ENCODE results near the gene DNAJC17.

Gene DNAJC17

GRCh38 chr15:40823572-40824343, 16.5 kb upstream of the DNAJC17 start:
- no peak for DNase-seq (ENCODE audit: low read depth)
- in situ Hi-C loops (cut with HindIII; ENCODE audit: low sequenced_read_pairs) = no loop called here
- no peak overlapping the region for H3K4me3 ChIP-seq (ENCODE audit: low read depth, low read length)
- TF ChIP-seq CTCF (IDR thresholded peaks at IDR 0.05; ENCODE audit: low read depth, low read length, missing control alignments) = no peak

- no peak for DNase-seq (ENCODE audit: low read depth)
- in situ Hi-C loops (cut with HindIII; ENCODE audit: low sequenced_read_pairs) = no loop called here
- TF ChIP-seq CTCF (IDR thresholded peaks at IDR 0.05; ENCODE audit: low read depth, low read length, missing control alignments) = no peak
- no peak overlapping the region for H3K4me3 ChIP-seq (ENCODE audit: low read depth, low read length)
Observed at GRCh38 chr15:40821195-40821594, 13.9 kb upstream of the DNAJC17 start.

- TF ChIP-seq CTCF (IDR thresholded peaks at IDR 0.05; ENCODE audit: low read depth, low read length, missing control alignments) = no peak
- no peak overlapping the region for H3K4me3 ChIP-seq (ENCODE audit: low read depth, low read length)
- in situ Hi-C loops (cut with HindIII; ENCODE audit: low sequenced_read_pairs) = no loop called here
- no peak for DNase-seq (ENCODE audit: low read depth)
Observed at GRCh38 chr15:40819048-40819447, 11.8 kb upstream of the DNAJC17 start.

GRCh38 chr15:40815042-40815698, 7.9 kb upstream of the DNAJC17 start:
- no peak overlapping the region for H3K4me3 ChIP-seq (ENCODE audit: low read depth, low read length)
- no peak for DNase-seq (ENCODE audit: low read depth)
- in situ Hi-C loops (cut with HindIII; ENCODE audit: low sequenced_read_pairs) = no loop called here
- no peak for TF ChIP-seq CTCF (IDR thresholded peaks at IDR 0.05; ENCODE audit: low read depth, low read length, missing control alignments)

- no peak overlapping the region for H3K4me3 ChIP-seq (ENCODE audit: low read depth, low read length)
- TF ChIP-seq CTCF (IDR thresholded peaks at IDR 0.05; ENCODE audit: low read depth, low read length, missing control alignments) = no peak
- in situ Hi-C loops (cut with HindIII; ENCODE audit: low sequenced_read_pairs) = no loop called here
- DNase-seq (ENCODE audit: low read depth) = no peak
Observed at GRCh38 chr15:40812721-40813425, 5.6 kb upstream of the DNAJC17 start.

GRCh38 chr15:40808861-40809450, 1.7 kb upstream of the DNAJC17 start:
- no peak for DNase-seq (ENCODE audit: low read depth)
- in situ Hi-C loops (cut with HindIII; ENCODE audit: low sequenced_read_pairs) = no loop called here
- no peak for TF ChIP-seq CTCF (IDR thresholded peaks at IDR 0.05; ENCODE audit: low read depth, low read length, missing control alignments)
- H3K4me3 ChIP-seq (ENCODE audit: low read depth, low read length) = no peak overlapping the region
